Right renal cortex interstitium (tissue), 3 donors: ENCODE measurements around the gene VSIR. TPM values are rescaled to one million over a fixed set of nuclear protein-coding genes. Genes with fewer than 3 reads are reported as not detected.

Experiments
- DNase-seq, 3 donors: peaks; one replicate each; pipeline ENCODE4 v3.0.0-alpha.2; 2013; ENCODE audit warnings: low read depth in 3 of 3, low spot score in 2 of 3
- polyA plus RNA-seq, 3 donors: library from polyadenylated mRNA; unstranded; fragments of 120-200 nt; gene quantifications; one replicate each; pipeline ENCODE4 v1.2.1, GENCODE V29; 2013; ENCODE audit not compliant: insufficient read length in 3 of 3

Gene VSIR
- polyA plus RNA-seq, result 1 to 10 TPM; 6.7 to 9.7 (median 7.8) TPM

DNA sequence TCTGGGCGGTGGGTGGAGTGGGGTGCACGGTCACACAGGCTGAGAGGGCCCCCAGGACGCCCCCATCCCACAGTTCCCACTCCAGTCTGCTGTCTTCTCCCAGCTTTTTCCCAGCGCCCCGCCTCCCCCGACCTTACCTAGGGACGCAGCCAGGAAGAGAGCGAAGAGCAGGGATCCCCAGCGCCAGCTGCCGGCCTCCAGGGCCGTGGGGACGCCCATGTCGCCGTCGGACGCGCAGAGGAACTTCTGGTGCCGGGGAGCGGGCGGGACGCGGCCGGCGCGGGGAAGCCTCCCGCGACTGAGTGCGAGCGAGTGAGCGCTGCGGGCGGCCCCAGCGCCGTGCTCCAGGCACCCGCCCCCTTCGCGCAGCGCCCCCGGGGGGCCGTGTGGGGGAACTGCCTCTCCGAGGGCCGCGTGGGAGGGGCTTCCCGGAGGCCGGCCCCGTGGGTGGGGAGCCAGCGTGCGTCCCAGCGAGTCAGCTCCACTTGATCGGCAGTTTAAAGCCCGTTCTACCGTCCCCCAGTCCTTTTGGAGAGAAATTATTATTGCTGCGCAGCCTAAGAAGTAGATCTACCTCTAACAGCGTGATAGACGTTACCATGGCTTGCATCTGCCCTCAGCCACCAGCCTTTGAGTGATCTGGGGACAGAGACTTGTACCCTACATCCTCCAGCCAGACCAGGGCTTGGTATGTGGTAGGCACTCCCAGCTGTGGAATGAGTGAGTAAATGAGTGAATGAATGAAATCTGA lies at the start of gene VSIR:
Gene VSIR (minus strand): TSS at position 300 of the 751 bp plus-strand sequence. CDS start 81 bp downstream, at position 219.
- no peak for DNase-seq

DNA sequence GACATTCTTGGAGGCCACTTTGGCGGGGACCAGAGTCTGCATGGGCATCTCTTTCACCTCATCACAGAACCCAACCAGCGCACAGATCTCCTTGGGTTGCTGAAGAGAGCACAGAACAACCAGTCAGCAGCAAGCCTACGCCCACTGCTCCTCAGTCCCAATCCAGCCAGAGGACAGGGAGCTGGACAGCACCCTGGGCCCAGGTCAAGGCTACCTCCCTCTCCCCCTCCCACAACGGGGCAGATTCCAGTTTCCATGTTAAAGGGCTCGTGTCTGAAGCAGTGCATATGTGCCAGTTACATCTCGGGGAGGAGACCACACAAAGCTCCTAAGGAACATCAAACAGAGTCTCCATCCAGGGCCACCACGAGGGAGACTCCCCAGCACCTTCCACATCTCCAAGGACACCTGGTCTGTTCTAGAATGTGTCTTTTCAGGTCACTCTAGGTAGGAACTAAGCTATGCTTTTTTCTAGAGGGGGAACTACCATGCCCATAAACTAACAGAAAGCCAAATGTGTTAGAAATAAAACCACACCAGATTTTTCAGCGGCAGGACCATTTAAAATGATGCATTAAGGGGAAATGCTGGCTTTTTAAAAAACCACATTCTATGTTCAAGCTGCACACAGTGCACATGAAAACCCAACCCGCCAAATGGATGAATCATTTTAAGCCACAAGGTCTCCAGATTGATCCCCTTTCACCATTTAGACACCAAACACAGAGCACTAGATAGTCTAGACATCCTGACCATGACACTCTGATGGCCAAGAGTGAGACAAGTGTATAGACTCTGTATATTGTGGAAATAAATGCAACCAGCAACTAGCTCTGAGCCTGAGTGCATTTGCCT lies 48.8 kb upstream of the VSIR start:
- no peak for DNase-seq

DNA sequence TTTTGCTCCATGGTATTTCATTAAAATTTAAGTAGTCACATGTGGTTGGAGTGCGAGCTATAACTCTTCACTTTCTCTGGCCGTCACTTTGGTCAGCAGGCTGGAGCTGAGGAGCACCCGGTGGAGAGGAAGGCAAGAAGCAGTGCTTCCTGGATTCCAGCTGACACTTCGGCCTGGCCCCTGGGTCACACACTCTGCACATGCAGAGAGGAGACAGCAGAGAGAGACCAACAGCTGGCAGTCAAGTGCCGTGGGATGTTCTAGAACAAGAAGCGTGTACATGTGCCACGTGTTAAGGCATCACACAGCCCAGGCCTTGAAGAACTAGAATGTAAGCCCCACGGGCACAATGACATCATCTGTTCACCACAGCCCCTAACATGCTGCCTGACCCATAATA lies 47.6 kb upstream of the VSIR start:
- no peak for DNase-seq

DNA sequence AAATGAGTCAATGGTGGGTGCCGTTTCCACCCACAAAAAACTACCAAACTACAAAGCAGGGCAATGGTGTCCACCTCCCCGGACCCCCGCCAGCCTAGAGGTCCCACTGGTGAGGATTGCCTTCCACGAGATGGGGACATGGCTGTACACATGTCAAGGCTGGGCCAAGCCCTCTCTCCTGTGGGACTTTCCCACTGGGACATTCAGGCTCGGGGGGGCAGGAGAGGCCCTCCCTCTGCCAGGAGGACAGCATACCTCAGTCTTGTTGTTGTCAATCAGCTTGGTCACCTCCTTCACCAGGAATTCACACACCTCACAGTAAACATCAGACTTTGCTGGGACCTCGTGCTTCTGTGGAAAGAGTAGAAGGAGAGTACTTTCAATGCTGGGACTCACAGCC lies 46.7 kb upstream of the VSIR start:
- DNase-seq, result no peak

DNA sequence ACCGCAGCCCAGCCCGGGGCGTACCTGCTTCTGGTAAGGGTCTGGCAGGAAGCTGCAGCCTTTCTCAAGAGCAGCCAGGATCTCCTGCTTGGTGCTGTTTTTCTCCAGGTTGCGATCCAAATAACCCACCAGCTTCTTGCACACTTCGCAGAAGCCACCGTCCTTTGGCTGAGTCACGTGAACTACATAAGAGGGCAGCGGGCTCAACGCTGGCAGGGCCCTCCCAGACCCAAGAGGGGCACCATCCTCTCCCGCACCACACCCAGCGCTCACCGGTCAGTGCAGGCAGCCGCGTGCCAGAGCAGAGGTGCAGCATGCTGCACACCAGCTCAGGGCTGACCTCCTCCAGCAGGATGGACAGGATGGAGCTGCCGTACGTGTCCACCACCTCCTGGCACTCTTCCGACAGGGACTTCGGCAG lies 46.1 kb upstream of the VSIR start:
- DNase-seq, result no peak

DNA sequence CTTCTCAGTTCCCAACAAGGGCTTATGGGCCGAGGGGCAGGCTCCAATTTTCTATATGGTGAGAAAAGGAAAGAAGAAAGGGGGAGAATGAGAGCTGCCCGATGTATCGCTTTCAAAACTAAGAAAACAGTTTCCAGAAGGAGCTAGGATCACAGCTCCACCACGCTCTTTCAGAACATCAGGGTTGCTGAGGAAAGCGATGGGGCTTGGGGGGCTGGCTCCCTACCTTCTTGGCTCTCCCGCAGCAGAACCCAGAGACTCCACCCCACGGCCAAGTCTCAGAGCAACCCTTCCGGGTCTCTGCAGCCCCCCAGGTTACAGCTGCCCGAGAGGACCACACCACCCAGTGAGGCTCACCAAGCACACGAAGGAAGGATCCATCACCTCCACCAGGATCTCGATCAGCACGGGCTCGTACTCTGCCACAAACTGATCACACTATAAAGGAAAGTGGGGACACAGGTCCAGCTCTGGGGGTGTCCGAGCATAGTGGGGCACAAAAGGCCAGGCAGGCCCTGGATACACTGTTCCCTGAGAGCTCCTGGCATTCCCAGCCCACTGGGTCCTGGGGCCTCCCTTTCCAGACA lies 45.4 kb upstream of the VSIR start:
- DNase-seq, result no peak

DNA sequence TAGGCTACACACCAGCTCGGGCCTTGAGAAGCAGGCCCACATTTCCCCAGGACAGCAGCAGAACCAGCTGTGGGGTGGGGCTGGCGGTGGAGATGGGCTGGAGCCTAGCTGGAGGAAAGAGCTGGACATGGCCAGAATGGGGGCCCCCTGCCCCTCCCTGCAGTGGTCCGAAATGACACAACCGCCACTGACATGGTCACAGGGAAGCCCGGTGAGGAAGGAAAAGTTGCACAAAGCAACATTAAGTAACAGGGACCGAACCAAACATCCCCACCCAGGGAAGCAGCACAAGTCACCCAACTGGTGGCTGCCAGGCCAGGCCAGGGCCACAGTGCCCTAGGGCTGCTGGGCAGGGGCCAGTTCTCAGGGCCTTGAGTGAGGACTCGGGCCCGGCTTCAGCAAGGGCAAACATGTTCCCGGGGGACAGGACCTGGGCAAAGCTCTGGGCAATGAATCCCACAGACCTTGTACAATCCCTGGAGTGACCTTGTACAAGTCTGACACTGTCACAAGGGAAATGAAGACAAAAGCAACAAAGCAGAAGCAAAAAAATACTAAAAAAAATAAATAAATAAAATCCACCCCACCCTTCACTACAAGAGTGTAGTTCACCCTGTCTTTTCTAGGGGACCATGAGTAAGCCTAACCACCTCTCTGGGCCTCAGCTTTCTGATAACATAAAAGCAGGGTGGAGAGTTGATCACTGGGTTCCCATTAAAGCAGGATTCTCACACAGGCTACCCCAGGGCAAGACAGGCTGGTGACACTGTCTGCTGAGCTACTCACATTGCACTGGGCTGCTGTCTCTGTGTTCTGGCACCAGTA lies 44.7 kb upstream of the VSIR start:
- DNase-seq, result no peak

DNA sequence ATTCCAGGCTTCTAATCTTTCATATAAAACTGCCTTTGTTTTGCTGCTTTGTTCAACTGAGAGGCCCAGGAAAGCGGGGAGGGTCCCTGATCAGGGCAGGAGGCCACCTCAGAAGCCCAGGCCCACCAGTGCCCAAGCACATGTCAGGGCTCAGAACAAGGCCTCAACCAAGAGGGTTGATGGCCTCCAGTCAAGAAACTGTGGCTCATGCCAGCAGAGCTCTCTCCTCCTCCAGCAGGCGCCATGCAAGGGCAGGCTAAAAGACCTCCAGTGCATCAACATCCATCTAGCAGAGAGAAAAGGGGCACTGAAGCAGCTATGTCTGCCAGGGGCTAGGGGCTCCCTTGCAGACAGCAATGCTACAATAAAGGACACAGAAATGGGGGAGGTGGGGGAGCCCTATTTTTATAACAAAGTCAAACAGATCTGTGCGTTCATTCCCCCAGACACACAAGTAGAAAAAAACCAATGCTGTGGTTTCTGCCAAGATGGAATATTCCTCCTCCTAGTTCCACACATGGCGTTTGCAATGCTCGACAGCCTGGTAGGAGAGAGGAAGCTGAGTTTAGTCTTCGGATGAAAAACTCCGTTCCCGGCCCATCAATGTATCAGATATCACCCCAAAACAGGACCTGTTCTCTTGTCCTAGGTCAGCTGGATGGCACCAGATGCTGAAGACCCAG lies 43.8 kb upstream of the VSIR start:
- no peak for DNase-seq

DNA sequence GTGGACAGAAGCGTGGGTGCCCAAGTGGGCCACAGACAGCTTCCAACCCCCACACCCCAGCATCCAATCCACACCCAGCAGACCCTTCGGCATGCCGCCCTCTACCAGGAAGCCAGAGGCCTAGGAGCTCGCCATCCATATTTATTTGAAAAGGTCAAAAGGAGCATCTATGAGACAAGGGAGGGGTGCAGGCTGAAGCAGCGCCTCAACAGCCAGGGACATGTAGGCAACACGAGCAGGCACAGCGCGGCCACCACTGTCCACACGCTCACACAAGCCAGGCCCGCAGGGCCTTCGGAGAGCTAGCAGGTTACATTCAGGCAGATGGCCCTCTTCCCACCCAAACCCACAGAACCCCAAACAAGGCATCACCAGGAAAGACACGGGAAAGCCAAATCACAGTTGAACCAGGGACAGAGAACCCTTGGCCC lies 43.1 kb upstream of the VSIR start:
- no peak for DNase-seq

DNA sequence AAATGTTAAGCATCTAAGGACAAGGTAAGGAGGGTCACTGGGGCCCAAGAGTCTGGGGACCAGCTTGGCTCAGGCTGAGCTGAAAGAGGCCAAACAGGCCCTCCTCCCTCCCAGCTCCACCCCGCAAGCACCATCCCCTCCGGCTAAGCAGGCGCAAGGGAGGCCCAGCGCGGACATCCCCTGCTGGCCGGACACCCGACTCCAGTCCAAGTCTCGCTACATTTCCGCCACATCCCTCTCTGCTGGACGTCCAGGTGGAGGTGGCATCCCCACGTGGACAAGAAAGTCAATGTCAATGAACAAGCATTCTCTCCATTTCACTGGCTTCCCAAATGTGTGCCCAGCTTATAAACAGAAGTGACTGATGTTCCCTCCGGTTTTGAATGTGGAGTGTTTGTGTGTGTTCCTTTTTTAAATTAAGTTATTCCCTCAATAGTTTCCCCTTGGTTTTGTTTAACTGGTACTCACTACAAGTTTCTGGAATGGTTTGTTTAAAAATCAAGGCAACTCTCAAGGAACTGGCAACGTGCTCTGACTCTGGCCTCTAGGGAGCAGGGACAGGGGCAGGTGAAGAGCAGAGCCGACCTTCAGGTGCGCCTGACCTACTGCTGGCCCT lies 42.3 kb upstream of the VSIR start:
- no peak for DNase-seq

DNA sequence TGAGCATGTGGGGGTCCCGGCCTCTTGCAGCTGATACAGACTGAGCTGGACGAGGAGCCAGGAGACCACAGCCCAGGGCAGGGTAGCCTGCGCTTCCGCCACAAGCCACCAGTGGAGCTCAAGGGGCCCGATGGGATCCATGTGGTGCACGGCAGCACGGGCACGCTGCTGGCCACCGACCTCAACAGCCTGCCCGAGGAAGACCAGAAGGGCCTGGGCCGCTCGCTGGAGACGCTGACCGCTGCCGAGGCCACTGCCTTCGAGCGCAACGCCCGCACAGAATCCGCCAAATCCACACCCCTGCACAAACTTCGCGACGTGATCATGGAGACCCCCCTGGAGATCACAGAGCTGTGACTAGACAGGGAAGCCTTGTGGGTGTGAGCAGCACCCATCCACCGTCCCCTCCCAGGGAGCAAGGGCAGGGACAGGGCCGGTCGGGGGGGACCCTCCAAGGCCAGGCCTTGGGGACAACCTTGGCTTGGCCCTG lies 41.6 kb upstream of the VSIR start:
- DNase-seq, result no peak

DNA sequence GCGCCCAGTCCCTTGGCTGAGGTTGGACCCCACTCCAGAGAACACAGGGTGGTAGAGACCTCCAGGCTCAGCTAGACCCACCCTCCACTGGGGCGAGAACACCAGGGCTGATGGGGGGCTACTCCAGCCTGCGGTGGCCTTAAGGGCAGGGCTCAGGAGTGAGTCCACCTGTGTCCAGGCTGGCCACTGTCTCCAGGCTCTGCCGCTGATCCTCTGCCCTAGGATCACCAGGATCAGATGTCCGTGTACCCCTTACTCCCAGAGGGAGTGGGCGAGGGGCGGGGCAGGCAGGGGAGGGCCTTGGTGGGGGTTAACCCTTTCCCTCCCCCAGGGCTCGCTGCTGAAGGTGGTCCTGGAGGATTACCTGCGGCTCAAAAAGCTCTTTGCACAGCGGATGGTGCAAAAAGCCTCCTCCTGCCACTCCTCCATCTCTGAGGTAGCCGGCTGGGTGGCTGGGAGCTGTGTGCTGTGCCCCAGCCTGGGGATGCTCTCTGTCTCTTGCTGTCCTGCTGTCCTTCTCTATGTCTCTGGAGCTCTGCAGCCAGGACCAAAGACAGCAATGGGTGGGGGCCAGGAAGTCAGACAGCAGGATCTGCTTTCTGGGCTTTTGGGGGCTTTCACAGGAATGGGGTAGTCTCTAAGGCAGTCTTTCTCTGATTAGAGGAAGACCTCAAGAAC lies 39.7 kb upstream of the VSIR start:
- DNase-seq, result no peak

DNA sequence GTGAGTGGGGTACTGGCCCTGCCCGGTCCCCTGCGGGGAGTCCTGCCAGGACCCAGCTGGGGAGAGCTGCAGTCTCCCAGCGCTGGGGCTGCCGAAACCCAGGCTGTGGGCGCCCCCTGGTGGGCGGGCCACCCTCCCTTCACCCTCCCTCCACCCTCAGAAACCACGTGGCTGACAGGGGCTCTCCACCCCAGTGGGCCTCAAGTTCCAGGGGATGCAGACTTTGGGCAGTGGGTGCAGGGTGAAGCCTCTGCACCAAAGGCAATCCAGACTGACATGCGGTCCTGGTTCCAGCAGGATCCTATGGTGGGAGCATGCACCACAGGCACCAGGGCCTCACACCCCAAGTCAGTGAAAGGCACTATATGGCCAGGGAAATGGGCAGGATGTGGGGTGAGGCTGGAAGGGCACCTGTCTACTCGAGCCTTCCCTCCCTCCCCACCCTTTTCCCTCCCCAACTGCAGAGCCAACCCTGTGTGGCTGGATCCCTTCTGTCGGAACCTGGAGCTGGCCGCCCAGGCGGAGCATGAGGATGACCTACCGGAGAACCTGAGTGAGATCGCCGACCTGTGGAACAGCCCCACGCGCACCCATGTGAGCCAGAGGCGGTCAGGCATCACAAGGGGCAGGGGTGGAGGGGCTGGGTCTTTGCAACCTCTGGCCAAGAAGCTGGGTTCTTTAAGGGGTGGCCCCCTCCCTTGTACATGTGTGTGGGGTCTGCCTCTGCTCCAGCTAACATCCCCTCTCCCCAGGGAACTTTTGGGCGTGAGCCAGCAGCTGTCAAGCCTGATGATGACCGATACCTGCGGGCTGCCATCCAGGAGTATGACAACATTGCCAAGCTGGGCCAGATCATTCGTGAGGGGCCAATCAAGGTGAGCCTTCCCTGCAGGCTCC lies 38.9 kb upstream of the VSIR start:
- no peak for DNase-seq

DNA sequence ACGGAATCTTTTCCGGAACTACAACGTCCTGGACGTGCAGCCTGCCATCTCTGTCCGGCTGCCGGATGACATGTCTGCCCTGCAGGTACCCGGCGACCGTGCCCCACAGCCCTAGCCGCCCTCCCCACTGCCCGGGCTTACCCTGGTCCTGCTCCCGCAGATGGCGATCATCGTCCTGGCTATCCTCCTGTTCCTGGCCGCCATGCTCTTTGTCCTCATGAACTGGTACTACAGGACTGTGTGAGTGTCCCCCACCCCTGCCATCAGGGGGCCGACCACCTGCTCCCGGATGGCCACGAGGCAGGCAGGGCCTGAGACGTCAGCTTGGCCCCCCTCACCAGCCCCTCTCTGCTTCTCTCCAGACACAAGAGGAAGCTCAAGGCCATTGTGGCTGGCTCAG lies 38.0 kb upstream of the VSIR start:
- no peak for DNase-seq

DNA sequence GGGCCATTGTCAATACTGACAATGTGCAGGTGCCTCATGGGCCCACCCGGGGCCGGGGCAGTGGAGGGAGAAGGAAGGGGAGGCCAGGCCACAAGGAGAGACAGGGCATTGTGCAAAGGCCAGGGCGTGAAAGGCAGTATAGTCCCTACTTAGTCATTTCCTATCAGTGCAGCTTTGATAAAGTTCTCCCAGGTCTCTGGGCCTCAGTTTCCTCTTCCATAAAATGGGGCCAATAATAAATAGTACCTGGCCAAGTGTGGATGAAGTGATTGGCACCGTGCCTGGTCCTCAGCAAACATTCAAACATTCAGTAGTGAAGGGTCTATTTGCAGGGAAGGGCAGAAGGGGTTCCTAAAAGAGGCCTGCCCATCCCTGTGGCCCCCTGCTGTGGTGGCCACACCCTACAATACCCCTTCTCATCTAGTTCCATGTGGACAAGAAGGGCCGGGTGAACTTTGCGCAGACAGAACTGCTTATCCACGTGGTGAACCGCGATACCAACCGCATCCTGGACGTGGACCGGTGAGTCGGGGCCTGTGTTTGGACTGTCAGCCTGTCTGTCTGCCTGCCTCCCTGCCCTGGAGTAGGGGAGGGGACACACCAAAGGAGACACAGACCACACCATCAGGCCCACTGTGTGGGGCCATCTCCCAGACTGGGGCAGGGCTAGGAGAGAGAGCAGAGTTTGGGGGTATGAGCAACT lies 36.9 kb upstream of the VSIR start:
- no peak for DNase-seq

DNA sequence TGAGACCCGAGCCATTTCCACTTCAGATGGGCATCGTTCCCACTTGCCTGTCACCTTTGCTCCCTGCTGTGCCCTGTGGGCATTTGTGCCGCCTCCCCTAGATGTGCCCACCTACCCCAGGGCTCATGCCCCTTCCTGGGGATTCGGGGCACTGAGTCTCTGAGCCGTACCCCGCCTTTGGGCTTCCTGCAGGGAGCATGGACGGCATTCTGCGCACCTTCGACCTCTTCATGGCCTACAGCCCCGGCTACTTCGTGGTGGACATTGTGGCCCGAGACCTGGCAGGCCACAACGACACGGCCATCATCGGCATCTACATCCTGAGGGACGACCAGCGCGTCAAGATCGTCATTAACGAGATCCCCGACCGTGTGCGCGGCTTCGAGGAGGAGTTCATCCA lies 36.3 kb upstream of the VSIR start:
- no peak for DNase-seq
